Loucy (cell line): ENCODE results near the gene CACNA2D3.

Experiments
- EZH2phosphoT487 ChIP-seq: fragments of 200-600 bp; IDR thresholded peaks from 2 replicates; pipeline ENCODE4 v1.6.1; 2018; ENCODE audit warnings: antibody characterized with exemption, mild to moderate bottlenecking, moderate library complexity, borderline replicate concordance
- TF ChIP-seq, protein P1 (sequence below): fragments of 200-600 bp; sonication (generic); conservative IDR thresholded peaks from 2 replicates; pipeline ENCODE4 v1.5.1; 2014; ENCODE audit warnings: mild to moderate bottlenecking, antibody characterized with exemption, low read length

DNA sequence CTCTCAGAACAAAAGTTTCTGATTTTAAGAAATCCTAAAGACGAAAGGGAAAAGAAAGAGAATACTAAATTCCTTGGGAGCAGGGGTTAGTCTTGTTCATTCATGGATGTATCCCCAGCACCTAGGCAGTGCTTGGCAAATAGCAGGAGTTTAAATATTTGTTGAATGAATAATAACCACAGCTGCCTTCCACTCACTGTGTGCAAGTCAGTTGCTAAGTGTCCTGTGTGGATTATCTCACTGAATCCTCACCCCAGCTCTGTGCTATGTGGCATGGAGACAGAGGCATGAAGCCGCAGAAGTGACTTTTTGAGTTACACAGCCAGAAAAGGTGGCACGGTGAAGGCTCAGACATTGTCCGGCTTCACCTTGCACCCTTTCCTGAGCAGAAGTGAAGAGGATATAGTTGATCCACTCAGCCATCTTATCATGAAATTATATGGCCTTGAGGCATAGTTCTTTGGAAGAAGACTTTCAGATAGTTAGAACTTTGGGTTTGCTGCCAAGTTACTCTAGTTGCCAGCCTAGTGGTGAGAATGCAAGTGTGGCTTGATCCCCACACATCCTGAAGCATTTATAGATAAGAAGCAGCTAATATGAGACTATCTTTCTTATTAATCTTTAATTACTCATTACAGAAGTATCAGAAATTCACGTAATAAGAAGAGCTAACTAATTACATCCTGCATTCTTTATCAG lies 450.0 kb downstream of the CACNA2D3 start:
- TF ChIP-seq, protein P1, sequence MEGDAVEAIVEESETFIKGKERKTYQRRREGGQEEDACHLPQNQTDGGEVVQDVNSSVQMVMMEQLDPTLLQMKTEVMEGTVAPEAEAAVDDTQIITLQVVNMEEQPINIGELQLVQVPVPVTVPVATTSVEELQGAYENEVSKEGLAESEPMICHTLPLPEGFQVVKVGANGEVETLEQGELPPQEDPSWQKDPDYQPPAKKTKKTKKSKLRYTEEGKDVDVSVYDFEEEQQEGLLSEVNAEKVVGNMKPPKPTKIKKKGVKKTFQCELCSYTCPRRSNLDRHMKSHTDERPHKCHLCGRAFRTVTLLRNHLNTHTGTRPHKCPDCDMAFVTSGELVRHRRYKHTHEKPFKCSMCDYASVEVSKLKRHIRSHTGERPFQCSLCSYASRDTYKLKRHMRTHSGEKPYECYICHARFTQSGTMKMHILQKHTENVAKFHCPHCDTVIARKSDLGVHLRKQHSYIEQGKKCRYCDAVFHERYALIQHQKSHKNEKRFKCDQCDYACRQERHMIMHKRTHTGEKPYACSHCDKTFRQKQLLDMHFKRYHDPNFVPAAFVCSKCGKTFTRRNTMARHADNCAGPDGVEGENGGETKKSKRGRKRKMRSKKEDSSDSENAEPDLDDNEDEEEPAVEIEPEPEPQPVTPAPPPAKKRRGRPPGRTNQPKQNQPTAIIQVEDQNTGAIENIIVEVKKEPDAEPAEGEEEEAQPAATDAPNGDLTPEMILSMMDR: no peak
- TF ChIP-seq EZH2phosphoT487: no peak
